H1 (cell line): ENCODE measurements around the gene KLHL1.

ENCODE experiments used
- GTF2F1 ChIP-seq: IDR thresholded peaks from 2 replicates; pipeline ENCODE4 v1.6.1; 2012; ENCODE audit warnings: low read depth, low read length, improper control_type of control experiment, borderline replicate concordance
- JUN ChIP-seq: IDR thresholded peaks from 2 replicates; pipeline ENCODE4 v1.6.1; 2011; ENCODE audit warnings: low read depth, mild to moderate bottlenecking, improper control_type of control experiment, low read length
- KDM5A ChIP-seq: fragments of 200-600 bp; IDR thresholded peaks from 2 replicates; pipeline ENCODE4 v1.7.1; 2012; ENCODE audit warnings: mild to moderate bottlenecking, low read length, inconsistent platforms, mixed read lengths
- POLR2A ChIP-seq, 2 experiments: IDR thresholded peaks; 1 replicate in 1 of 2; 2 replicates in 1 of 2; pipeline ENCODE4 v1.6.1; 2011; ENCODE audit warnings: low read depth in 2 of 2, low read length in 2 of 2, mild to moderate bottlenecking in 2 of 2; ENCODE audit errors: control extremely low read depth in 1 of 2
- POLR2AphosphoS5 ChIP-seq: IDR thresholded peaks from 2 replicates; pipeline ENCODE4 v1.6.1; 2011; ENCODE audit warnings: low read depth, low read length
- RBBP5 ChIP-seq: IDR thresholded peaks from 2 replicates; pipeline ENCODE4 v1.7.1; 2012; ENCODE audit warnings: low read depth, mild to moderate bottlenecking, inconsistent platforms, low read length, moderate library complexity, borderline replicate concordance
- RFX5 ChIP-seq: IDR thresholded peaks from 2 replicates; pipeline ENCODE4 v1.6.1; 2011; ENCODE audit warnings: low read depth, low read length, improper control_type of control experiment, borderline replicate concordance
- SUZ12 ChIP-seq: fragments of 200-600 bp; sonication (generic); IDR thresholded peaks from 2 replicates; pipeline ENCODE4 v1.6.1; 2012; ENCODE audit warnings: mild to moderate bottlenecking, inconsistent platforms, low read length, moderate library complexity, mixed read lengths
- TAF1 ChIP-seq: IDR thresholded peaks from 2 replicates; pipeline ENCODE4 v1.6.1; 2011; ENCODE audit warnings: mild to moderate bottlenecking, low read depth, low read length
- TF ChIP-seq, protein P1 (sequence below), 3 experiments: IDR thresholded peaks; 1 replicate in 2 of 3; 2 replicates in 1 of 3; pipeline versions ENCODE4 v1.5.1 to v1.6.1; 2011; ENCODE audit warnings: low read length in 3 of 3, mild to moderate bottlenecking in 3 of 3, inconsistent platforms in 2 of 3, low read depth in 1 of 3, moderate library complexity in 1 of 3; ENCODE audit not compliant: insufficient read depth in 1 of 3; ENCODE audit errors: control extremely low read depth in 1 of 3
- TF ChIP-seq, protein P2 (sequence below): IDR thresholded peaks from 2 replicates; pipeline ENCODE4 v1.6.1; 2012; ENCODE audit warnings: inconsistent platforms
- TF ChIP-seq, protein P3 (sequence below): IDR thresholded peaks from 2 replicates; pipeline ENCODE4 v1.6.1; 2012; ENCODE audit warnings: low read length, inconsistent platforms

DNA sequence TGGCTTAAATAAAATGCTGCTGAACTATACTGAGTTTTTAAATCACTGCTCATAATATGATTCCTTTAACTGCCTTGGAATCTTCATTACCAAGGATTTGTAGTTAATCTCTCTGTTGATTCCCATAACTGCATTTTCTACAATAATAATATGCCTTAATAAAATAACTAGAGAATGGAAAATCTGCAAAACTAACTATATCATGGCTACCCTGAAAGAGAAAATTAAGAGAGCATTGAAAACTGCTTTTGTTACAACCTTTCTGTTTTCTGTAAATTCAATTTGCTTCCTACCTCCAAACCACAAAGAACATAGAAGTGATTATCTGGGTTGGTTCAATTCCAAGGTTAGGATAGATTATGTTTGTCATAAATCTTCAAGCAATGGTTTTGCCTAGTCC, 203.5 kb downstream of the KLHL1 start:
- no peak for TF ChIP-seq GTF2F1
- no peak for TF ChIP-seq RFX5
- TF ChIP-seq, protein P1, sequence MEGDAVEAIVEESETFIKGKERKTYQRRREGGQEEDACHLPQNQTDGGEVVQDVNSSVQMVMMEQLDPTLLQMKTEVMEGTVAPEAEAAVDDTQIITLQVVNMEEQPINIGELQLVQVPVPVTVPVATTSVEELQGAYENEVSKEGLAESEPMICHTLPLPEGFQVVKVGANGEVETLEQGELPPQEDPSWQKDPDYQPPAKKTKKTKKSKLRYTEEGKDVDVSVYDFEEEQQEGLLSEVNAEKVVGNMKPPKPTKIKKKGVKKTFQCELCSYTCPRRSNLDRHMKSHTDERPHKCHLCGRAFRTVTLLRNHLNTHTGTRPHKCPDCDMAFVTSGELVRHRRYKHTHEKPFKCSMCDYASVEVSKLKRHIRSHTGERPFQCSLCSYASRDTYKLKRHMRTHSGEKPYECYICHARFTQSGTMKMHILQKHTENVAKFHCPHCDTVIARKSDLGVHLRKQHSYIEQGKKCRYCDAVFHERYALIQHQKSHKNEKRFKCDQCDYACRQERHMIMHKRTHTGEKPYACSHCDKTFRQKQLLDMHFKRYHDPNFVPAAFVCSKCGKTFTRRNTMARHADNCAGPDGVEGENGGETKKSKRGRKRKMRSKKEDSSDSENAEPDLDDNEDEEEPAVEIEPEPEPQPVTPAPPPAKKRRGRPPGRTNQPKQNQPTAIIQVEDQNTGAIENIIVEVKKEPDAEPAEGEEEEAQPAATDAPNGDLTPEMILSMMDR (IDR thresholded peaks at IDR 0.05; ENCODE audit: control extremely low read depth in 1 of 3, insufficient read depth in 1 of 3, low read depth in 1 of 3, low read length in 3 of 3), result no peak
- TF ChIP-seq POLR2A (IDR thresholded peaks at IDR 0.05; ENCODE audit: control extremely low read depth in 1 of 2, low read depth in 2 of 2, low read length in 2 of 2), result no peak
- TF ChIP-seq, protein P2, sequence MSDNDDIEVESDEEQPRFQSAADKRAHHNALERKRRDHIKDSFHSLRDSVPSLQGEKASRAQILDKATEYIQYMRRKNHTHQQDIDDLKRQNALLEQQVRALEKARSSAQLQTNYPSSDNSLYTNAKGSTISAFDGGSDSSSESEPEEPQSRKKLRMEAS, result no peak
- TF ChIP-seq POLR2AphosphoS5, result no peak
- TF ChIP-seq KDM5A, result no peak
- no peak for TF ChIP-seq RBBP5
- no peak for TF ChIP-seq SUZ12
- TF ChIP-seq, protein P3, sequence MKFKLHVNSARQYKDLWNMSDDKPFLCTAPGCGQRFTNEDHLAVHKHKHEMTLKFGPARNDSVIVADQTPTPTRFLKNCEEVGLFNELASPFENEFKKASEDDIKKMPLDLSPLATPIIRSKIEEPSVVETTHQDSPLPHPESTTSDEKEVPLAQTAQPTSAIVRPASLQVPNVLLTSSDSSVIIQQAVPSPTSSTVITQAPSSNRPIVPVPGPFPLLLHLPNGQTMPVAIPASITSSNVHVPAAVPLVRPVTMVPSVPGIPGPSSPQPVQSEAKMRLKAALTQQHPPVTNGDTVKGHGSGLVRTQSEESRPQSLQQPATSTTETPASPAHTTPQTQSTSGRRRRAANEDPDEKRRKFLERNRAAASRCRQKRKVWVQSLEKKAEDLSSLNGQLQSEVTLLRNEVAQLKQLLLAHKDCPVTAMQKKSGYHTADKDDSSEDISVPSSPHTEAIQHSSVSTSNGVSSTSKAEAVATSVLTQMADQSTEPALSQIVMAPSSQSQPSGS, result no peak
- no peak for TF ChIP-seq TAF1
- no peak for TF ChIP-seq JUN
